HFF-Myc (cell line): ENCODE measurements around the gene DHH.

ENCODE experiments used
- DNase-seq: peaks from one replicate; pipeline ENCODE4 v3.0.0-alpha.2; 2011; ENCODE audit warnings: low read depth; ENCODE audit errors: extremely low read depth
- H3K4me3 ChIP-seq: replicated peaks from 2 replicates; pipeline ENCODE4 v1.5.1; 2011; ENCODE audit warnings: low read depth, mild to moderate bottlenecking, control low read depth, low read length
- TF ChIP-seq, protein P1 (sequence below): IDR thresholded peaks from 2 replicates; pipeline ENCODE4 v1.5.1; 2012; ENCODE audit warnings: mild to moderate bottlenecking, low read depth, low read length, control low read depth; ENCODE audit errors: missing control alignments

Gene DHH

GRCh38 chr12:49043241-49043640 is 51.4 kb downstream of the DHH start:
- TF ChIP-seq, protein P1, sequence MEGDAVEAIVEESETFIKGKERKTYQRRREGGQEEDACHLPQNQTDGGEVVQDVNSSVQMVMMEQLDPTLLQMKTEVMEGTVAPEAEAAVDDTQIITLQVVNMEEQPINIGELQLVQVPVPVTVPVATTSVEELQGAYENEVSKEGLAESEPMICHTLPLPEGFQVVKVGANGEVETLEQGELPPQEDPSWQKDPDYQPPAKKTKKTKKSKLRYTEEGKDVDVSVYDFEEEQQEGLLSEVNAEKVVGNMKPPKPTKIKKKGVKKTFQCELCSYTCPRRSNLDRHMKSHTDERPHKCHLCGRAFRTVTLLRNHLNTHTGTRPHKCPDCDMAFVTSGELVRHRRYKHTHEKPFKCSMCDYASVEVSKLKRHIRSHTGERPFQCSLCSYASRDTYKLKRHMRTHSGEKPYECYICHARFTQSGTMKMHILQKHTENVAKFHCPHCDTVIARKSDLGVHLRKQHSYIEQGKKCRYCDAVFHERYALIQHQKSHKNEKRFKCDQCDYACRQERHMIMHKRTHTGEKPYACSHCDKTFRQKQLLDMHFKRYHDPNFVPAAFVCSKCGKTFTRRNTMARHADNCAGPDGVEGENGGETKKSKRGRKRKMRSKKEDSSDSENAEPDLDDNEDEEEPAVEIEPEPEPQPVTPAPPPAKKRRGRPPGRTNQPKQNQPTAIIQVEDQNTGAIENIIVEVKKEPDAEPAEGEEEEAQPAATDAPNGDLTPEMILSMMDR, result no peak
- H3K4me3 ChIP-seq, result no peak overlapping the region
- no peak for DNase-seq

DNA sequence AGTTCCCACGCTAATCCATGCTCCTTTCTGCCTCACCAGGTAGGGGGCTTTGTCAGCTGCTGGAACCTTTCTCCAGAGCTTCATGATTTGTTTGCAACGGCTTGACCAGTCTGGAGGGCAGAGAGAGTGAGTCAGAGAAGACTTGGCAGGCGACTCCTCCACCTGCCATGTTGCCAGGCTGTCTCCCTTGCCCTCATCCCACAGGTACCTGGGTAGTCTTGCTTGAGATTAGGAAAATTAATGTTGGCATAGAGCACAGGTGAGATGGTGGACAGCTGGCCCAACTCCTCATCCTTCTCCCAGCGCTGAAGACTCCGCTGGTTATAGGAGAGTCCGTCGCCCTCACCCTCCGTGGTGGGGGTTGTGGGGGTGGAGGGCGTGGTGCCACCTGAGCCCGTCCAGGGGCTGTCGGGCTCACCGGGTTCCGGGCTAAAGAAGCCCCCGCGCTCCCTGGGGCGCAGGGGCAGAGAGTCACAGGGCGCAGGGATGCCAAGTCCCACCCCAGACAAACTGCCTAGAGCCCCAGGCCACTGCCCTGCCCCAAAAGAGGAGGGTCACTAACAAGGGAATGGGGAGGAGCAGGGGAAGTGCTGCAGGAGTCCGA is 52.6 kb downstream of the DHH start:
- DNase-seq, result no peak
- TF ChIP-seq, protein P1, result no peak
- H3K4me3 ChIP-seq, result no peak overlapping the region

DNA sequence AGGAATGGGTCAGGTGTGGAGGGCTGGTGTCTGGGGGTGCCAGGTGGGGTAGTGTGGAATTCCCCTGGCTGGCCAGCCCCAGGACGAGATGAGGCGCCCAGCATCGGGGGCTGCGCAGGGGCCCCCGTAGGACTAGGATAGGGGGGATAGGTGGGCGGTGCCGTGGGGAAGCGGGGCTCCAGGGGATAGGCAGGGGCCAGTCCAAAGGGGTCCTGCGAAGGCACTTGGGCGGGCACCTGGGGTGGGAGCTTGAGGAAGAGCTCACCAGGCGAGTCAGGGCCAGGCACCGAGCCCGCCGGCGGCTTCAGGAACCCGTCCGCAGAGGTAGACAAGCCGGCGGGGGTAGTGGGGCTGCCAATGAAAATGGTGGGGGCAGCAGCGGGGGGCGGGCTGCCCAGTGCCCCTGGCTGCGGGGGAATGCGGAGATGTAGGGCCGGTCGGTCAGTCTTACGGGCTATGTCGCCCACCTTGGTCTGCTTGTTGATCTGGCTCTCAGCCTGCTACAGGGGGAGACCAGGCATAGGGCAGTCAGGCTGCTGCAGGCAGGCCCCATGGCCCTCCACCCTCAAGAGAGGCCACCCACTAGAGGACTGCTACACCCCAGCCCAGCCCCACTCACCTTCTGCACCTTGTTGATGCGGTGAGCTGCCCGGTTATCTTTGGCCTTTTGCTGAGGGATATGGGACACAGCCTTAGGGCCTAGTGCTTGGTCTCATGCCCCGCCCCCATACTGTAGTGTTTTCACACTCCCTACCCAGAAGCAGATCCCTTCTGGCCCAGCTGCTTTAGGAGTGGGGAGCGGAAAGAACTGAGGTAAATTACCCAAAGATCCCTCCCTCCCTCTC is 53.3 kb downstream of the DHH start:
- DNase-seq, result no peak
- H3K4me3 ChIP-seq, result no peak overlapping the region
- TF ChIP-seq, protein P1, result no peak

- H3K4me3 ChIP-seq, result no peak overlapping the region
- DNase-seq, result no peak
- TF ChIP-seq, protein P1, result no peak
Measured at GRCh38 chr12:49040364-49040855, 54.2 kb downstream of the DHH start.

- no peak overlapping the region for H3K4me3 ChIP-seq
- DNase-seq, result no peak
- TF ChIP-seq, protein P1, result no peak
Measured at GRCh38 chr12:49039421-49040363, 54.9 kb downstream of the DHH start.

- TF ChIP-seq, protein P1, result no peak
- no peak overlapping the region for H3K4me3 ChIP-seq
- no peak for DNase-seq
Measured at GRCh38 chr12:49038291-49038955, 56.2 kb downstream of the DHH start.
